BE2C (cell line): Measurements from ENCODE around the gene KIF5A.
A peak's percentile ranks its signal among the peaks of the same experiment; 100 is the strongest.

Experiments
- DNase-seq: peaks from one replicate; pipeline ENCODE4 v3.0.0-alpha.2; 2020
- H3K27me3 ChIP-seq: fragments of 250-450 bp; sonication (Bioruptor Pico); 2 replicates; pipeline ENCODE4 v1.5.1; 2020; ENCODE audit warnings: mild to moderate bottlenecking
- H3K36me3 ChIP-seq: fragments of 250-450 bp; sonication (Bioruptor Pico); 2 replicates; pipeline ENCODE4 v1.5.1; 2020; ENCODE audit warnings: mild to moderate bottlenecking
- H3K4me1 ChIP-seq: fragments of 250-450 bp; sonication (Bioruptor Pico); 2 replicates; pipeline ENCODE4 v1.5.1; 2020
- H3K4me3 ChIP-seq: 2 replicates; pipeline ENCODE4 v1.5.1; 2011; ENCODE audit warnings: low read depth, low read length
- H3K9me3 ChIP-seq: fragments of 250-450 bp; sonication (Bioruptor Pico); 2 replicates; pipeline ENCODE4 v1.5.1; 2020
- TF ChIP-seq, protein P1 (sequence below): IDR thresholded peaks from 2 replicates; pipeline ENCODE4 v1.5.1; 2012; ENCODE audit warnings: mild to moderate bottlenecking, low read depth, low read length

KIF5A gene

DNA sequence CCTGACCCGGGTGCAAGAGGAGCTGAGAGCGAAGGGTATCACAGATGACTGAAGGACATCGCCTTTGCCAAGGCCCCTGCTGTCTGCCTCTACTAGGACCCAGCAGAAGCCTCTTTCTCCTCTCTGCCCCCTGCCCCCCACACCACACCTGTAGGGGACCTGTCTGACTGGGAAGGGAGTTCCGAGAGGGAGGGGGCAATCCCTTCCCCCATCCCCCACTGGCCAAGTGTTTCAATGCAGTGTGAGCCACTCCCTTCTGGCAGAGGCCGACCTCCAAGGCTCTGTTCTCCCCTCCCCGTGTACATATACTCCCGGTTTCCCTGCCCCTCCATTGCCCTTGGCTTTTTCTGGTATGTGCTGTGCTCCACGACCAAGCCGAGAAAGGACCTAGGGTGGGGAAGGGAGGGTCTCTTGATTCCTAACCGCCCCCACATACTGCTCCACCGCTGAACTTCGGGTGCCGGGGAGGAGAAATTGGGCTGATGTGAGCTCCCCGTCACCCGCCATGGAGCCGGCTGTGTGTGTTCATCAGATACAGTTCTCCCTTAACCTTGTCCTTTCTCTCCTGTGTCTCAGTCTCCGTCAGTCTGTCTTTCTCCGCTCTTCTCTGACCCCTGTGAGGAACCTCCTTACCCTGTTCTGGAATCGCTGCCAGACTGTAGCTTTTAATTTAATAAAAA, 59.4 kb downstream of the KIF5A start:
- TF ChIP-seq, protein P1, sequence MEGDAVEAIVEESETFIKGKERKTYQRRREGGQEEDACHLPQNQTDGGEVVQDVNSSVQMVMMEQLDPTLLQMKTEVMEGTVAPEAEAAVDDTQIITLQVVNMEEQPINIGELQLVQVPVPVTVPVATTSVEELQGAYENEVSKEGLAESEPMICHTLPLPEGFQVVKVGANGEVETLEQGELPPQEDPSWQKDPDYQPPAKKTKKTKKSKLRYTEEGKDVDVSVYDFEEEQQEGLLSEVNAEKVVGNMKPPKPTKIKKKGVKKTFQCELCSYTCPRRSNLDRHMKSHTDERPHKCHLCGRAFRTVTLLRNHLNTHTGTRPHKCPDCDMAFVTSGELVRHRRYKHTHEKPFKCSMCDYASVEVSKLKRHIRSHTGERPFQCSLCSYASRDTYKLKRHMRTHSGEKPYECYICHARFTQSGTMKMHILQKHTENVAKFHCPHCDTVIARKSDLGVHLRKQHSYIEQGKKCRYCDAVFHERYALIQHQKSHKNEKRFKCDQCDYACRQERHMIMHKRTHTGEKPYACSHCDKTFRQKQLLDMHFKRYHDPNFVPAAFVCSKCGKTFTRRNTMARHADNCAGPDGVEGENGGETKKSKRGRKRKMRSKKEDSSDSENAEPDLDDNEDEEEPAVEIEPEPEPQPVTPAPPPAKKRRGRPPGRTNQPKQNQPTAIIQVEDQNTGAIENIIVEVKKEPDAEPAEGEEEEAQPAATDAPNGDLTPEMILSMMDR, result no peak
- H3K4me3 ChIP-seq, result no peak overlapping the region
- H3K4me1 ChIP-seq, result peaks cover 15% of the 10 kb centered on the region
- no peaks in the 10 kb centered on the region for H3K9me3 ChIP-seq
- H3K36me3 ChIP-seq, result peaks cover 7% of the 10 kb centered on the region
- no peaks in the 10 kb centered on the region for H3K27me3 ChIP-seq
- no peak for DNase-seq

- no peaks in the 10 kb centered on the region for H3K9me3 ChIP-seq
- H3K4me1 ChIP-seq, result peaks cover 17% of the 10 kb centered on the region
- no peak for DNase-seq
- H3K36me3 ChIP-seq, result peaks cover 7% of the 10 kb centered on the region
- no peaks in the 10 kb centered on the region for H3K27me3 ChIP-seq
- TF ChIP-seq, protein P1, result no peak
- no peak overlapping the region for H3K4me3 ChIP-seq
Observed at GRCh38 chr12:57609781-57610553, 60.1 kb downstream of the KIF5A start.

- Histone ChIP-seq H3K9me3 (no peaks in the 10 kb centered on the region), H3K27me3 (no peaks in the 10 kb centered on the region), H3K4me1 (peaks cover 14% of the 10 kb centered on the region), H3K4me3 (peak overlapping the region; percentile 72), H3K36me3 (peaks cover 10% of the 10 kb centered on the region)
- TF ChIP-seq, protein P1, result no peak
- DNase-seq, result peak; percentile 58
Observed at GRCh38 chr12:57610554-57611107, 60.8 kb downstream of the KIF5A start.

DNA sequence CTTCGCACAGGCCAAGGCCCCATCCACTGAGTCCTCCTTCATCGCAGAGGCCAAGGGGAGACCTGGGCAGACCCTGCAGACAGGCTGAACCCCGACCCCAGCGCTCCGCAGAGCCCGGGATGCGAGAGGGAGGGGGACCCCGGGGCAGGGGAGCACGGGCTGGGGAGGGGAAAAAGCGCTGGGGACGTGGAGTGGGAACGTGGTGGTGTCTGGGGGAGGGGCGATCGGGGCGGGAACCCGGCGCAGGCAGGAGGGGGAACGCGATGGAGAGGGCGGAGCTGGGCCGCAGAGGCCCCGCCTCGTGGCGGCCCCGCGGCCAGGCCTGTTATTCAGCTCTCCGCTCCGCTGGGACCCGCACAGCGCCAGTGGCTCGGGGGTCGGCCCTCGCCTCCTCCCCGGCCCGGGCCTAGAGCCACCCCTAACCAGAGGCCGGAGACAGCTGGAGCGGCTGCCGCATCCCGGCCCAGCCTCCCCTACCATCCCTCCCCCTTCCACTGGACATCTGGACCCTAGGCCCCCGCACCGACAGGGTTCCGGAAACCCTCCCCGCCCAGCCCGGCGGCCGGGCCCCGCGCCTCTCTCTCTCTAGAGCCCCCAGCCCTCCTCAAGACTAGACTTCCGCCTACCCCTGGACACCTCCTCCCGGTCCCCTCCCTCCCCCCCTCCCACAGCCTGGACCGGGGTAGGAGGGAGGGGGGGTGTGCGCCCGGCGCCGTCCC, 61.4 kb downstream of the KIF5A start, which contains the start of gene ARHGEF25:
Gene ARHGEF25 (plus strand): TSS at position 328 of the 719 bp plus-strand sequence. CDS start 460 bp downstream, outside the sequence.
- Histone ChIP-seq H3K36me3 (peaks cover 15% of the 10 kb centered on the region), H3K4me1 (peaks cover 13% of the 10 kb centered on the region), H3K27me3 (no peaks in the 10 kb centered on the region), H3K4me3 (peak within 1 kb of the TSS; percentile 72), H3K9me3 (no peaks in the 10 kb centered on the region)
- peak; percentile 89 for DNase-seq
- TF ChIP-seq, protein P1, result no peak

- TF ChIP-seq, protein P1, result no peak
- H3K27me3 ChIP-seq, result no peaks in the 10 kb centered on the region
- H3K4me3 ChIP-seq, result peak overlapping the region; percentile 72
- peaks cover 13% of the 10 kb centered on the region for H3K4me1 ChIP-seq
- peaks cover 15% of the 10 kb centered on the region for H3K36me3 ChIP-seq
- H3K9me3 ChIP-seq, result no peaks in the 10 kb centered on the region
- no peak for DNase-seq
Observed at GRCh38 chr12:57611827-57612710, 62.2 kb downstream of the KIF5A start.
